Upper lobe of left lung (tissue), 6 donors: ENCODE data around the gene BPTF. TPM values are rescaled to one million over a fixed set of nuclear protein-coding genes. Genes with fewer than 3 reads are reported as not detected.

Experiments used
- ATAC-seq, 2 donors: fragments of 200-7000 bp; cut with Tn5 transposase; one replicate each; pipeline ENCODE4 v1.9.1; 2022; ENCODE audit warnings: mild to moderate bottlenecking in 2 of 2, moderate library complexity in 2 of 2; ENCODE audit not compliant: low FRiP score in 2 of 2
- DNase-seq, 2 donors: peaks; one replicate each; pipeline ENCODE4 v3.0.0-alpha.2; 2019 to 2020
- H3K27ac ChIP-seq, 4 donors: fragments of 200-600 bp; sonication (generic); one replicate each; pipeline ENCODE4 v1.5.1; 2016 to 2019
- H3K27me3 ChIP-seq, 4 donors: fragments of 200-600 bp; sonication (generic); one replicate each; pipeline ENCODE4 v1.5.1; 2017 to 2019
- H3K36me3 ChIP-seq, 4 donors: fragments of 200-600 bp; sonication (generic); one replicate each; pipeline ENCODE4 v1.5.1; 2016 to 2019
- H3K4me1 ChIP-seq, 4 donors: fragments of 200-600 bp; sonication (generic); one replicate each; pipeline ENCODE4 v1.5.1; 2018 to 2019
- H3K4me3 ChIP-seq, 4 donors: fragments of 200-600 bp; sonication (generic); one replicate each; pipeline ENCODE4 v1.5.1; 2017 to 2019; ENCODE audit warnings: mild to moderate bottlenecking in 2 of 4, moderate library complexity in 1 of 4
- H3K9me3 ChIP-seq, 4 donors: fragments of 200-600 bp; sonication (generic); one replicate each; pipeline ENCODE4 v1.5.1; 2018 to 2019
- EP300 ChIP-seq, 4 donors: sonication (generic); formaldehyde crosslinking; IDR thresholded peaks; one replicate each; pipeline ENCODE4 v1.5.1; 2017; ENCODE audit warnings: antibody characterized with exemption in 4 of 4, control low read depth in 2 of 4
- POLR2A ChIP-seq, 4 donors: fragments of 450-650 bp; IDR thresholded peaks; one replicate each; pipeline ENCODE4 v1.5.1; 2016 to 2017; ENCODE audit warnings: antibody characterized with exemption in 4 of 4, mild to moderate bottlenecking in 2 of 4
- POLR2AphosphoS5 ChIP-seq, 2 donors: sonication (generic); formaldehyde crosslinking; IDR thresholded peaks; one replicate each; pipeline ENCODE4 v1.5.1; 2017; ENCODE audit warnings: antibody characterized with exemption in 2 of 2
- WGBS, 2 donors: methylation state at CpG; one replicate each; pipeline ENCODE4 v1.1.5; 2017 to 2018; 5-methylcytosine and 5-hydroxymethylcytosine counted together
- total RNA-seq, 6 donors: library from RNA; depleted of rRNA in 4 of 6; stranded (reverse); fragments of >200 nt in 4 of 6; gene quantifications; one replicate each; pipeline versions ENCODE4 v1.1.0 to v1.2.1, GENCODE V29; 2016 to 2021
- TF ChIP-seq, protein P1 (sequence below), 6 experiments: fragments of 450-650 bp in 4 of 6; fragments of 200-600 bp in 2 of 6; sonication (generic) in 2 of 6; IDR thresholded peaks; one replicate each; pipeline ENCODE4 v1.5.1; 2016 to 2019; ENCODE audit warnings: antibody characterized with exemption in 6 of 6
- donor health status: DM: no; HTN: no; CAD: no; lungs with moderate emphysema.
- donor health status: DM: no; HTN: yes; CAD: no; lungs with severe emphysema.

The BPTF gene, protein sequence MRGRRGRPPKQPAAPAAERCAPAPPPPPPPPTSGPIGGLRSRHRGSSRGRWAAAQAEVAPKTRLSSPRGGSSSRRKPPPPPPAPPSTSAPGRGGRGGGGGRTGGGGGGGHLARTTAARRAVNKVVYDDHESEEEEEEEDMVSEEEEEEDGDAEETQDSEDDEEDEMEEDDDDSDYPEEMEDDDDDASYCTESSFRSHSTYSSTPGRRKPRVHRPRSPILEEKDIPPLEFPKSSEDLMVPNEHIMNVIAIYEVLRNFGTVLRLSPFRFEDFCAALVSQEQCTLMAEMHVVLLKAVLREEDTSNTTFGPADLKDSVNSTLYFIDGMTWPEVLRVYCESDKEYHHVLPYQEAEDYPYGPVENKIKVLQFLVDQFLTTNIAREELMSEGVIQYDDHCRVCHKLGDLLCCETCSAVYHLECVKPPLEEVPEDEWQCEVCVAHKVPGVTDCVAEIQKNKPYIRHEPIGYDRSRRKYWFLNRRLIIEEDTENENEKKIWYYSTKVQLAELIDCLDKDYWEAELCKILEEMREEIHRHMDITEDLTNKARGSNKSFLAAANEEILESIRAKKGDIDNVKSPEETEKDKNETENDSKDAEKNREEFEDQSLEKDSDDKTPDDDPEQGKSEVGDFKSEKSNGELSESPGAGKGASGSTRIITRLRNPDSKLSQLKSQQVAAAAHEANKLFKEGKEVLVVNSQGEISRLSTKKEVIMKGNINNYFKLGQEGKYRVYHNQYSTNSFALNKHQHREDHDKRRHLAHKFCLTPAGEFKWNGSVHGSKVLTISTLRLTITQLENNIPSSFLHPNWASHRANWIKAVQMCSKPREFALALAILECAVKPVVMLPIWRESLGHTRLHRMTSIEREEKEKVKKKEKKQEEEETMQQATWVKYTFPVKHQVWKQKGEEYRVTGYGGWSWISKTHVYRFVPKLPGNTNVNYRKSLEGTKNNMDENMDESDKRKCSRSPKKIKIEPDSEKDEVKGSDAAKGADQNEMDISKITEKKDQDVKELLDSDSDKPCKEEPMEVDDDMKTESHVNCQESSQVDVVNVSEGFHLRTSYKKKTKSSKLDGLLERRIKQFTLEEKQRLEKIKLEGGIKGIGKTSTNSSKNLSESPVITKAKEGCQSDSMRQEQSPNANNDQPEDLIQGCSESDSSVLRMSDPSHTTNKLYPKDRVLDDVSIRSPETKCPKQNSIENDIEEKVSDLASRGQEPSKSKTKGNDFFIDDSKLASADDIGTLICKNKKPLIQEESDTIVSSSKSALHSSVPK (N-terminal part only)
- total RNA-seq = 100 to 1,000 TPM in 2 of 6 donors, 10 to 100 TPM in 4; 67.3 to 163 (median 79.7) TPM

DNA sequence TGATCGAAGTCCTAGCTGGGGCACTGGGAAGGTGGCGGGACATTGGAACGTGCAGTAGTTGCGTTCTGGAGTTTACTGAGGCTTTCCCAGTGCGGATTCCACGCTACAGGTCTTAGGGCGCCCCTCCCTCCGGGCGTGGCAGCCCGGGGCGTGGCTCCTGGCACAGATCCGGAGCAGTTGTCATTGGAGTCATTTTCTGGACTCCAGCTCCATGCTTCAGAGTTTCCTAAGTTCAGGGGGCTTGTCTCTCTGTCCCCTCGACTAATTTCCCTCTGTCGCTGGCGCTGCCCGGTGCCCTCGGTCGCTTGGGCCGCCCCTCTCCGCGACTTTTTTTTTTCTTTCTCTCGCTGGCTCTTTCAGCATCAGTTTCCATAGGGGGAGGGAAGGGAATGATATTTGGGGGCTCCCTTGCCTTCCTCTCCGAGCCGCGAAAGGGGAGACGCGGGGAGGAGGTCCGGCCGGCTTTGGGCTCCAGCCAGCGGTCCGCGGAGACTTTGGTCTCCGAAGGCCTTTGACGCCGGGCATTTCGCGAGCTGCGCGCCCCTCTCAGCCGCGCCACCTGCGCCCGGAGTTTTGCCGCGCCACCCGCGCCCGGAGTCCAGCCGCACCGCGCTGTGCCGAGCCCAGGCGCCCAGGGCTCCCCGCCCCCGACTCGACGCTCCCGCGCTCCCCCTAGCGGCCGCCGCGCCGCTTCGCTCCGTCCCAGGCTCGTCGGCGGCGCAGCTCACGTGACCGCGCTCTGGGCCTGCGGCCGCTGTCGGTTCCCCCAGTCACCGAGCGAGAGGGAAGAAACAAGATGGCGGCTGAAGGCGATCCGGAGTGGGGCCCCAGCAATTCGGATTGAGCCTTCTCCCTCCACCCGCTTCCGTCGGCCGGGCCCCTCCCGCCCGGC, at the start of gene BPTF:
Gene BPTF (plus strand): TSS at position 769 of the 892 bp plus-strand sequence. CDS start 222 bp downstream, outside the sequence.
- 0 to 1% methylated on average over 34 to 59 of the region's 88 CpGs for WGBS, 2 donors
- Histone ChIP-seq H3K9me3 (no peaks in the 10 kb centered on the region), H3K36me3 (no peaks in the 10 kb centered on the region), H3K4me3 (peak within 1 kb of the TSS; percentile 53 to 93 (median 86)), H3K4me1 (peaks cover 27 to 41% (median 29%) of the 10 kb centered on the region in 4 donors), H3K27ac (peak within 1 kb of the TSS; percentile 90 to 100 (median 97)), H3K27me3 (no peaks in the 10 kb centered on the region)
- peak; percentile 95 to 99 for DNase-seq
- TF ChIP-seq, protein P1, sequence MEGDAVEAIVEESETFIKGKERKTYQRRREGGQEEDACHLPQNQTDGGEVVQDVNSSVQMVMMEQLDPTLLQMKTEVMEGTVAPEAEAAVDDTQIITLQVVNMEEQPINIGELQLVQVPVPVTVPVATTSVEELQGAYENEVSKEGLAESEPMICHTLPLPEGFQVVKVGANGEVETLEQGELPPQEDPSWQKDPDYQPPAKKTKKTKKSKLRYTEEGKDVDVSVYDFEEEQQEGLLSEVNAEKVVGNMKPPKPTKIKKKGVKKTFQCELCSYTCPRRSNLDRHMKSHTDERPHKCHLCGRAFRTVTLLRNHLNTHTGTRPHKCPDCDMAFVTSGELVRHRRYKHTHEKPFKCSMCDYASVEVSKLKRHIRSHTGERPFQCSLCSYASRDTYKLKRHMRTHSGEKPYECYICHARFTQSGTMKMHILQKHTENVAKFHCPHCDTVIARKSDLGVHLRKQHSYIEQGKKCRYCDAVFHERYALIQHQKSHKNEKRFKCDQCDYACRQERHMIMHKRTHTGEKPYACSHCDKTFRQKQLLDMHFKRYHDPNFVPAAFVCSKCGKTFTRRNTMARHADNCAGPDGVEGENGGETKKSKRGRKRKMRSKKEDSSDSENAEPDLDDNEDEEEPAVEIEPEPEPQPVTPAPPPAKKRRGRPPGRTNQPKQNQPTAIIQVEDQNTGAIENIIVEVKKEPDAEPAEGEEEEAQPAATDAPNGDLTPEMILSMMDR (IDR thresholded peaks at IDR 0.05) = peak; percentile 98 to 100 (median 99)
- peak in 3 of 4 donors; percentile 15 to 83 (median 38) for TF ChIP-seq POLR2A (IDR thresholded peaks at IDR 0.05)
- TF ChIP-seq EP300 (IDR thresholded peaks at IDR 0.05) = no peak
- TF ChIP-seq POLR2AphosphoS5 (IDR thresholded peaks at IDR 0.05) = peak; percentile 76 to 86
- peak; percentile 96 to 99 for ATAC-seq

DNA sequence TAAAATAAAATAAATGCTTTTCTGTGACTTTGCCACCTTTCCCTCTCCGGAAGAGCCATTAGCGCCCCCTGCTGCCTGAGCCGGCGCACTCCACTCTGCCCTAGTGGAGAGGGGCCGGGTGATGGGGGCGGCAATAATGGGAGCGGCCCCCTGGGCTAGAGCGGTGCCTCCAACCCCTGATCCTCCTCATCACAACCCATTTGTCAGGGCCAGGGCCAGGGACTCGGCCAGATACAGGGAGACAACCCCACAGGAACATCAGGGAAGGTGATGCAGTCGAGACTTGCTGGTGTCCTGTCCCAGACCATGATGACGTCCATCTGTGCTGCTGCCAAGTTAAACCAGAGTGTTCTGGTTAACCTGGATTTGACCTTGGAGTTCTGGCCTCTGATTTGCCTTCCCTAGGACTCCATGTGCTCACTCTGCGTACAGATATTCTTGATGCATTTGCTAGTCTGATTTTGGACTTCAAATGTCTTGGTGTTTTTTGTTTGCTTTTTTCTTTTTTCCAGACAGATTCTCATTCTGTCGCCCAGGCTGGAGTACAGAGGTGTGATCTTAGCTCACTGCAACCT, 46.1 kb upstream of the BPTF start:
- Histone ChIP-seq H3K4me1 (peaks cover 0 to 5% (median 2%) of the 10 kb centered on the region in 4 donors), H3K27me3 (no peaks in the 10 kb centered on the region), H3K4me3 (peak overlapping the region in 1 of 4 donors; percentile 3), H3K27ac (no peak overlapping the region), H3K36me3 (no peaks in the 10 kb centered on the region), H3K9me3 (no peaks in the 10 kb centered on the region)
- DNase-seq (peak; percentile 39 to 85), ATAC-seq (peak; percentile 79 to 83)
- 23 to 40% methylated on average over 13 of the region's 13 CpGs for WGBS, 2 donors
- TF ChIP-seq POLR2A (IDR thresholded peaks at IDR 0.05) (no peak), POLR2AphosphoS5 (IDR thresholded peaks at IDR 0.05) (no peak), EP300 (IDR thresholded peaks at IDR 0.05) (no peak)
- TF ChIP-seq, protein P1 (IDR thresholded peaks at IDR 0.05) = peak; percentile 16 to 61 (median 52)

- DNase-seq (no peak), ATAC-seq (no peak)
- TF ChIP-seq POLR2AphosphoS5 (IDR thresholded peaks at IDR 0.05) = no peak
- TF ChIP-seq, protein P1 (IDR thresholded peaks at IDR 0.05) = no peak
- no peak for TF ChIP-seq POLR2A (IDR thresholded peaks at IDR 0.05)
- no peak for TF ChIP-seq EP300 (IDR thresholded peaks at IDR 0.05)
- Histone ChIP-seq H3K9me3 (no peaks in the 10 kb centered on the region), H3K4me1 (no peaks in the 10 kb centered on the region), H3K27me3 (no peaks in the 10 kb centered on the region), H3K36me3 (no peaks in the 10 kb centered on the region), H3K27ac (no peak overlapping the region), H3K4me3 (no peak overlapping the region)
- 58 to 60% methylated on average over 10 of the region's 10 CpGs for WGBS, 2 donors
These were observed 40.8 kb upstream of the BPTF start for GRCh38 chr17:67784364-67785121.
